GM18907 (cell line): Measurements from ENCODE around the gene PGP.
"Not testable (repeated sequence)": the region's sequence is repeated elsewhere in the genome, so short reads cannot be mapped to it uniquely, and the experiment has no call there.

ENCODE experiments used
- ATAC-seq: cut with Tn5 transposase; IDR thresholded peaks from one replicate; pipeline ENCODE4 v1.9.1; 2021; ENCODE audit warnings: mild to moderate bottlenecking, moderate library complexity; ENCODE audit not compliant: unreplicated experiment

Gene PGP

DNA sequence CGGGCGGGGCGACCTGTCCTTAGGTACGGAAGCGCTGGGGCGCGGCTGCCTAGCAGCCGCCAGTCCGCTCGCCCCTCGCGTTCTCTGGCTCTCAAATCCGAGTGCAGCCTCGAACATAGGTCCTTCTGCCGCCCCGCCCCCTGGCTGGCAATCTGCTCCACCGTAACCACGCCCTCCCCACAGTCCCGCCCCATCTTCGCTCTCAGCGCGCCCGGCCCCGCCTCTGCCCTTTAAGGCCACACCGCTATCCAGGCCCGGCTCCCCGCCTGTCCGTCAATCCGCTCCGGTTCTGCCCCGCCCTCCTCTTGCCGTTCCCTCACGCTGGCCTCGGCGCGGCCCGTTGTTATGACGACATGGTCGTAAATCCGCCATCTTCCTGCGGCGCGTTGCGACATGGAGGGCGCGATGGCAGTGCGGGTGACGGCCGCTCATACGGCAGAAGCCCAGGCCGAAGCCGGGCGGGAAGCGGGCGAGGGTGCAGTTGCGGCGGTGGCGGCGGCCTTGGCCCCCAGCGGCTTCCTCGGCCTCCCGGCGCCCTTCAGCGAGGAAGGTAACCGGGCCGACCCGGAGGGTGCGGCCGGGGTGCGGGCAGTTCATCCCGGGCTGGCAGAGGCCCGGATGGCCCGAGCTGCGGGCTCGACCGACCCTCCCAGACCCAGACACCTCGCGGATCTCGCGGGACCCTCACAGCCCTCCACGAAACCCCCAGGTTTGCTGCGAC, 8.7 kb upstream of the PGP start, which contains the start of gene E4F1:
Gene E4F1 (plus strand): TSS at position 371 of the 721 bp plus-strand sequence. CDS start 23 bp downstream, at position 394.
- peak; percentile 90 for ATAC-seq

DNA sequence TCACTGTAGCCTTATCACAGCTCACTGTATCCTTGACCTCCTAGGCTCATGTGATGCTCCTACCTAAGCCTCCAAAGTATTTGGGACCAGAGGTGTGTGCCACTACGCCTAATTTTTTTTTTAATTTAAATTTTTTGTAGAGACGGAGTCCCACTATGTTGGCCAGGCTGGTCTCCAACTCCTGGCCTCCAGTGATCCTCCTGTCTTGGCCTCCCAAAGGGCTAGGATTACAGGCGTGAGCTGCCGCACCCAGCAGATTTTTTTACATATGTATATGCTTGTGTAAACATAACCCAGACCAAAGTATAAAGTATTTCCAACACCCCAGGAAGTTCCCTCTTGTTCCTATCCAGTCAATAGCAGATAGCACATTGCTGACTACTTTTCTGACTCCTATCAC, 1.7 kb upstream of the PGP start:
- no peak for ATAC-seq

DNA sequence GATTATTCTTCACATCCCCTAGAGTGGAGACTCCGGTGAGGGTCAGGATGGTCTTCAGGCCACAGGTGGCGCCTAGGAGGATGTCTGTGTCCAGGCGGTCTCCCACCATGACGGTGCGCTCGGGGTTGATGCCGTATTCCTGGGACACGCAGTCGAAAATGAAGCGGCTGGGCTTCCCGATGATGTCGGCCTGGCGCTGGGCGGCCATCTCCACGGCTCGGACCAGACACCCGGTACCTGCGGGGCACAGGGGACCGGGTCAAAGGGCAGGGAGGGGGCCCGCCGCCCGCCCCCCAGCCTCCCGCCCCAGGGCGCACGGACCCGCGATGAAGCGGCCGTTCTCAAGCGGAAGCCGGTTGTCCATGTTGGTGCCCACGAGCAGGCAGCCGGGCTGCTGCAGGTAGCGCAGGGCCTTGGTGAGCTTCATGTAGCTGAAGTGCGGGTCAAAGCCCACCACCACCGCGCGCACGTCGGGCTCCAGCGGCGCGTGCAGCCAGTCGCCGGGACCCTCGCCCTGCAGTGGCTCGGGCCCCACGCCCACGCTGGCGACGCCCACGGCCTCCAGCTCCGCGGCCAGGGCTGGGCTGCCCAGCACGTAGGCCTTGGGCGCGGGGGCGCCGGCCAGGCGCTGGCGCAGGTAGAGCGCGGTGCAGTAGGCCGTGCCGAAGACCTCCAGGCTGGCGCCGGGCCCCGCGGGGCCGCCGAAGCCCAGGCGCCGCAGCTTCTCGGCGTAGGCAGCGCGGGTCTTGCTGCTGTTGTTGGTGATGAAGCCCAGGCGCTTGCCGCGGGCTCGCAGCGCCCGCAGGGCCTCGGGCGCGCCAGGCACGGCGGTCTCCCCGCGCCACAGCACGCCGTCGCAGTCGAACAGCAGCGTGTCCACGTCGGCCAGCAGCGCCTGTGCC, 572 bp downstream of the PGP start:
- ATAC-seq: peak; percentile 10

DNA sequence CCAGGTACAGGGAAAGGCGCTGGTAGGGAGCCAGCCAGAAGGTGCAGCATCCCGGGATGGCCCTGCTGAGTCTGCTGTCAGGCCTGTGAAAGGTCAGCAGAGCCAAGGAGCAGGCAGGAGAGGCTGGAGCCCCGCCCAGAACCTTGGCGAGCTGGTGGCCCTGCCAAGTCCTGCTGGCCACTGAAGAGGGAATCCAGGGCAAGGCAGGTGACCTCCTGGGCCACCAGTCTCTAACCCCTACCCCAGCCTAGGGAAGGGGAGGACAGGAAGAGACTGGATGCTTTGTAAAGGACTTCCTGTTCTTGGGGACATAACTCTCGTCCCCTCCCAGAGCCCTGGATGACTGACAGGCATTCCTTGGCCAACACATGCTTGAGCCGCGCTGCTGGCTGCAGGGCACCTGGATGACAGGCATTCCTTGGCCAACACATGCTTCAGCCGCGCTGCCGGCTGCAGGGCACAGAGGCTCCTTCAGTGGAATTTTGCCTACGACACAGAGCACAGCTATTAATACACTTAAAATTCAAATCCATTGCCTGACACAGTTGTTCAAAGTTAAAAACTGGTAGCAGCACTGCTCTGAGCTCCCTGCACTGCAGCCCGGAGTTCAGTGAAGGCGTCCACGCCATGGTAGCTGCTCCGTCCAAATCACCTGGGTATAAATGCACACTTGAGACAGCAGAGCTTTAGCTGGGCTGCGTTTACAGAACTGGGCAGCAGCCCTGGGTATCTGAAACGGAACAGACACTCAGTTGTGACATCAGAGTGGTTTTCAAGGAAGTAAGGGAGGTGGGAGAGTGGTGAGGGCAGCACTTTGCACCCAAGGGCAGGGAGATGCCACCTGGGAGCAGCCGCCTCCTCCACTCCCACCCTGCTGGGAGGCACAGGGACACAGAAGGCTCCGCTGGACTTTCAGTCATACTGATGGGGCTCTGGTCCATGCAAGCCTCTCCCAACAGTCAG, 2.0 kb downstream of the PGP start:
- ATAC-seq: no peak

DNA sequence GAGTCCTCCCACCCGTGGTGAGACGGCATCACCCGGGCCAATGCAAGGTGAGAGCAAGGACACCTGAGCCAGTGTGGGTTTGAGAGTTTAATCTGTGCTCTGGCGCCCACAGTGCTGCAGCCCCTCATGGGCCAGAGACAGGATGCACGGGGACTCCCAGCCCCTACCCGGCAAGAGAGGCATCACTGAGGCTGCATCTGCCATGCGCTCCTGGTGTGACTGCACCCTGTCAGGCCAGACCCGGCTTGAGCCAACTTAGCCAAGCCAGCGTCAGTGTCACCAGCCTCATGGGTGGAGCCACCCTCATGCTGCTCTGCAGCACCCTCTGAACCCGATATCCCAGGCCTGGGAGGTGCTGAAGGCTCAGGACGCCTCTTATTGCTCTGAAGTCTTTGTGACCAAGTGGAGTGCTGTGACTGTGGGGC, 2.7 kb downstream of the PGP start:
- no peak for ATAC-seq

DNA sequence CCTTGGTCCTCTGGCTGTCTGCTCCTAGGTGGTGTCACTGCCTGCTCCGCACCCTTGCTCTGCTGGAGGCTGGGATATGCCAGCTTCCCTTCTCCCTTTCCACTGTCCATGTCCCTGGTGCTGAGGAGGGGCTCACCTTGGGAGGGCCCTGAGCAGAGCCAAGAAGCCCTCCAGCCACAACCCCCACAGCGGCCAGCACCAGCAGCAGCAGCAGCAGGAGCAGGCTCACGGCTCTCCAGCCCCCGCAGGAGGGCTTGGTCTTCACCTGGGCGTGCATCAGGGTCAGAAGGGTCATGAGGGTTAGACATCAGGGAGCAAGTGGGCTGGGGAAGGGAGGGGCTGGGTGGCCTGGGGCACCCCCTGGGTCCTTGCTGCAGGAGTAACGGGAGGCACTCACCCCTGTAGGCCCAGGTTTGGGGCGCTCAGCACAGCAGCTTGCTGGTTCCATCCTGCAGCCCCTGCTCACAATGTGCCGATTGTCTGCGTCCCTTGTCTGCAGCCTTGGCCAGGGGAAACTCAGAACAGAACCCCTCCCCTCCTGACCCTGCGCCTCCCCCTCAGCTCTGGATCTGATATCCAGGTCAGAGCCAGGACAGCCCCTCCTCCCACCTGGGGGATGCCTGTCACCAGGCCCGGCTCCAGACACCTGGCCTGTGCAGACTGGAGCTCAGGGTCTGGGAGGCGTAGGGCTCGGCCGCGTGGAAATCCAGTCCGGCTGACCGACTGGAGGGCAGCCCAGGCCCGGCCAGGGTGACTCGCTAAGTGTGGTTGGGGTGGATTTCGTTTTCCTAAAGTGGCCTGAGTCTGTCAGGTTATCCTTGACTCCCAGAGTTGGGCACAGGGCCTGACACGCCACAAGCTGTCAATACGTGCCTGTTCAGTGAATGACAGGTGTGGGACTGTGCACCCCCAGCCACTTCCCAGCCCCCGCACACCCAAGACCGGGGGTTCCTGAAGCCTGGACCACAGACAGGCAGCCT, 4.0 kb downstream of the PGP start, which contains the start of gene BRICD5:
Gene BRICD5 (minus strand): TSS at position 478 of the 980 bp plus-strand sequence. CDS start 30 bp downstream, at position 448.
- ATAC-seq: no peak

DNA sequence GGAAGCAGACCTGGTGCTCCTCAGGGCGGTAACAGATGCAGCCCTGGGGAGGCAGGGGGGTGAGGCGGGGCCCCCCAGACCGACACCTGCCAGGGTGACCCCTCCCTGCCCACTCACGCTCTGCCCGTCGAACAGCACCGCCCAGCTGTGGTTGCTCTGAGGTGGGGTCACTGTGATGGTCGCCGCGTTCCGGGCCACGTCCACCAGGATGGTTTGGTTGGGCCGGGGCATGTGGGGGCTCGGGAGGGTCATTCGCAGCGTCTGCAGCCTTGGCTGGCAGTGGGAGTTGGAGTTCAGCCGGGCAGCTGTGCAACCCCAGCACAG, 4.7 kb downstream of the PGP start:
- ATAC-seq: no peak

DNA sequence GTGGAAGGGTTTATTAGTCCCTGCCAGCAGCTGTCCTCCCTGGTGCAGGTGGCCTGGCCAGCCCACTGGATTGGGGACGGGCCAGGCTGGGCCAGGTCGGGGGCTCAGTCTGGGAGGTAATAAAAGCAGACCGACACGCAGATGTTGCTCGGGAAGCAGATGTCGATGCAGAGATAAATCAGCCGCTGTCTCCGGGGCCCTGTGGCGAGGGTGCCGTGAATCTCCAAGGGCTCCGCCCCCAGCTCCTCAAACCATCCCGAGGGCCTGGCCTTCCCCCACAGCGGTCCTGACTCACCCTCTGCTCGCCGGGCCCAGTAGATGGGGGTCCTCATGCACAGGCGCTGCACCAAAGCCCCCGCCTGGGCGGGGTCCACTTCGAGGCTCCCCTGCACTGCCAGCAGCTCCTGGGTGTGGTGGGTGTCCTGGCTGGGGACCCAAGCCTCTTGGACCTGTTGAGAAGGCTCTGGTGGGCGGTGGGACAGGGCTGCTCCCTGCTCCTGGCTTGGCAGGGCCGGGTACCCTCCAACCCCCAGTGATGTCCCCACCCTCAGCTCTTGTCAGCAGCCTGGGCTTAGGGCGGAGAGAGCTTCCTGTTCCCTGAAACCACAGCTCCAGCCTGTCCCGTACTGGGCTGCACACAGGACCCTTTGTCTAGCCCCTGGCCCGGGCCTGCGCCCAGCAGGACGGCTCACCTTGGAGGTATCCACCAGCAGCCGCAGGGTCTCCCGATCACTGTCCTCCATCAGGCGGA, 5.2 kb downstream of the PGP start:
- no peak for ATAC-seq

DNA sequence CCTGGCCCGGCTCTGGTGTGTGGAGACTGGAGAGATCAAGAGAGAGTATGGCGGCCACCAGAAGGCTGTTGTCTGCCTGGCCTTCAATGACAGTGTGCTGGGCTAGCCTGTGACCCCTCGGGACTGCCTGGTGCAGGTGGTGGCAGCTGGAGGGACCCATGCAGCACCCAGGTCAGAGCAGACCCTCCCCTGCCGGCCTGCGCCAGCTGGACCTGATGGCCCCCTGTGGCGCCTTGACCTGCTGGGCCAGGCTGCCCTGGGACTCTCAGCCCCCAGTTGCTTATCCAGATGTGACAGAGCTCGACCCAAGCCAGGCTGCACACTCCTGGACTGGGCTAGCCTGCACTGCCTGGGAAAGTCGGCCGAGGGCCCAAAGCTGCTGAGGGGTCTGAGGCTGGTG, 5.9 kb downstream of the PGP start:
- ATAC-seq: no peak

DNA sequence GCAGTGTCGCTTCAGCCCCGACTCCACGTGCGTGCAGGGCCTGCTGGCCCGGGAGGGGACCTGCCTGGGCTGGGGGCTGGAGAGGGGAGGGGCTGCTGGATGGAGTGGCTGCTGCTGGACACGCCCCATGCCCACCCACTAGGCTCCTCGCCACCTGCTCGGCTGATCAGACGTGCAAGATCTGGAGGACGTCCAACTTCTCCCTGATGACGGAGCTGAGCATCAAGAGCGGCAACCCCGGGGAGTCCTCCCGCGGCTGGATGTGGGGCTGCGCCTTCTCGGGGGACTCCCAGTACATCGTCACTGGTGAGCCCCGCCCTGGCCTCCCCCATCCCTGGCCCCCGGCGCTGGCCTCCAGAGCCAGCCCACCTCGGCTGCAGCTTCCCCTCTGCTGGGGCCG, 6.3 kb downstream of the PGP start:
- no peak for ATAC-seq

DNA sequence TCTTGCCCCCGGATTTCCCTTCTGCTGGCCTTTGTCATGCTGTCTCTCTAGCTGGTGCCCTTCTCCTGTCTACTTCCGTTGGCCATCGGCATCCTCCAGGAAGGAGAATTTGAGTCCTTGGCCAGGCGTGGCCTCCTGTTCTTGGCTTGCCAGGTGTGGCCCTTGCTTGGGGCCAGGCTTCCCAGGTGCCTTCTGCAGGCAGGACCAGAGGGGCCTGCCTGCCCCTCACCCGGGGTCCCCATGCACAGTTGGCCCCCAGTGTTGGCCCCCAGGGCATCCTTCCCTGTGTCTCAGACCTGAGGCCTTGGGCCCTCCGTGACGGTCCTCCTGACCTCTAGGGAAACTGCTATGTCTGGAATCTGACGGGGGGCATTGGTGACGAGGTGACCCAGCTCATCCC, 6.8 kb downstream of the PGP start:
- no peak for ATAC-seq

DNA sequence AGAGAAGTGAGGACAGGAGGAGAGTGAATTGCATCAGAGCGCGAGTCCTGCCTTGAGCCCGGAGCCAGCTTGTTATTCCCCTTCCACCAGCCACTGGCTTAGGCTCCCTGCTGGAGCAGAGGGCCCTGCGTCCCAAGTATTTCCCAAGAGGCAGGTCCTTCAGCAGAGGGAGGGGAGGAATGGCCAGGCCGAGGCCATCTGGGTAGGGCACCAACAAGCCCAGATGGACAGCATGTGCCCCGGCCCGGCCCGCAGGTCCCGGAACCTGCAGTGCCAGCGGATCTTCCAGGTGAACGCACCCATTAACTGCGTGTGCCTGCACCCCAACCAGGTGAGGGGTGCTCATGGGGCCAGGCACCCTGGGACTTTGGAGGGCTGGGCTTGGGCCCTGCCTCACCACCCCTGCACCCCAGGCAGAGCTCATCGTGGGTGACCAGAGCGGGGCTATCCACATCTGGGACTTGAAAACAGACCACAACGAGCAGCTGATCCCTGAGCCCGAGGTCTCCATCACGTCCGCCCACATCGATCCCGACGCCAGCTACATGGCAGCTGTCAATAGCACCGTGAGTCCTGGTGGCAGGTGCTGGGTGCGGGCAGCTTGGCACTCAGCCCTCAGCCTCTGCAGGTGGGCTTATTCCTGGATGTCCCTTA, 7.7 kb downstream of the PGP start:
- ATAC-seq: no peak

DNA sequence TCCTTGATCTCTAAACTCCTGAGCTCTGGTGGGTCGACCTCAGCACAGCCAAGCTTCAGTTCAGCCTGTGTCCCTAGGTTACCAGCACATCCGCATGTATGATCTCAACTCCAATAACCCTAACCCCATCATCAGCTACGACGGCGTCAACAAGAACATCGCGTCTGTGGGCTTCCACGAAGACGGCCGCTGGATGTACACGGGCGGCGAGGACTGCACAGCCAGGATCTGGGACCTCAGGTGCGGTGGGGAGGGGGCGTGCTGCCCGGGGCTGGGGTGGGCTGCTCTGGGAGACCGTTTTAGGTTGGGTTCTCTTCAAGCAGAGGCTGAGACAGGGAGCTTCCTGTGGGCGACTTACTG, 8.2 kb downstream of the PGP start:
- ATAC-seq: no peak

DNA sequence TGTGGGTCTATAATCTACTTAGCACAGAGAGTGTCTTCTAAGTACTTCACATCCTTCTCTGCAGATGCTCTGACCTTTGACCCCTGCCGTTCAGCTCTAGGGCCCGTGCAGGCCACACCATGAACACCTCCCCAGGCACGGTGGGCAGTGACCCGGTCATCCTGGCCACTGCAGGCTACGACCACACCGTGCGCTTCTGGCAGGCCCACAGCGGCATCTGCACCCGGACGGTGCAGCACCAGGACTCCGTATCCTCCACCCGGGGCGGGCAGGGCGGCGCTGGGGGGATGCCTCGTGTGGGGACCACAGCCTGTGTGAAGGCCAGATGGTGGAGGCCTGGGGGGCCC, 8.7 kb downstream of the PGP start:
- peak; percentile 13 for ATAC-seq

DNA sequence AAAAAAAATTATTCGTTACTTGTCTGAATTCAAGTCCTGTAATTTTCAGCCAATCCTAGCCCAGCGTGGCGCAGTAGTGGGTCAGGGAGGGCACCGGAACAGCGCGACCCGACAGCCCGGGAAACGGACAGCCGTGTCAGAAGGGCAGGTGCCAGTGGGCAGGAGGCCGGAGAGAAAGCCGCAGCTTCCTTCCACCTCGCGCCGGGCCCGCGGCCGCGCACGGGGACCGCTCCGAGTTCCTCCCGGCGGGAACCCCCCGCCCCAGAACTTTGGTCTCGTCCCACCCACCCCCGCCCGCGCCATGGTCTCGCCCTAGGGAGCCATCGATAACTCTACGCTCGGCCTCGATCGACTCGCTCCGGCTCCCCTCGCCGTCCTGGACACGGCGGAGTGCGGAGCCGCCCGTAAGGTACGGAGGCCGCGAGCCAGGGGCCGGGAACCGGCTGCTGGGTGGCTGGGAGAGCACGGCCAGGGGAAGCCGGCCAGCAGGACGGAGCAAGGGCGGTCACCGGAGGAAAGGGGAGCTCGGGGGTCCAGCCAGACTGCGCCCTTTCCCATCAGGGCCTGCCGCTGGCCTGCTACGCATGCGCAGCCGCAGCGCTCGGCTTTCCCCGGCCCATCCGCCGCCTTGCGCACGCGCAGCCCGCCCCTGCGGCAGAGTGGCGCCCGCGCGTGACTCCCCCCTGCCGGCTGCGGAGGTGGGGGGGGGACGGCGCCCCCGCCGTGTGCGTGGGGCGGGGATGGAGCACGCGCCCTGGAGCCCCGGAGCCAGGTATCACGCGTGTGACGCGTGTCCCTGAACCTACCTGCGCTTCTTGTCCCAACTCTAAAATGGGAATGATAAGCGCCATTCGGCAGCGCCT, 9.3 kb downstream of the PGP start, which contains the start of gene MLST8:
Gene MLST8 (plus strand): TSS at position 351 of the 863 bp plus-strand sequence. CDS start 632 bp downstream, outside the sequence.
- peak; percentile 73 for ATAC-seq

DNA sequence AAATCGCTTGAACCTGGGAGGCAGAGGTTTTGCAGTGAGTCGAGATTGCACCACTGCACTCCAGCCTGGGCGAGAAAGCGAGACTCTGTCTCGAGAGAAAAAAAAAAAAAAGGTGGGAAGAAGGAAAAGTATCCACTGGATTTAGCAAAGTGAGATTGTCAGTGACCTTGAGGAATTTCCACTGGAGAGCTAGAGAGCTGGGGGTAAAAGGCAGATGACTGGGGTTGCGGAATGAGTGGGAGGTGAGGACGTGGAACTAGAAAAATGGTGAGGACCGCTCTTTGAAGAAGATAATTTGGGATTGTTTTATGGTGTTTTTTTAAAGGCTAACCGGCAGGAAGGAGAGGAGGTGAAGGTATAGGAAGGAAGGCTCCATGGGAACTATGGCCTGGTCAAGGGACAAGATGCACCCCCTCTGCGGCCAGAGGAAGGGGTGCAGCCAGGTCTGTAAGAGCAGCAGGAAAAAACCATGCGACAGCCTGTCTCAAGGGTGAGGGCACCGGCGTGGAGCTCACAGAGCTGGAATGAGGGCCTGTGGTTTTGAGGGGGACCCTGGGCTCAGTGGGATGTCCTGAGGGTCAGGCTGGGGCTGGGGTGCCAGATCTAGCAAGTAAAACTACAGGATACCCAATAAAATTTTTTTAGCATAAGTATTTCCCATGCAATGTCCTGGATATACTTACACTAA, 10.1 kb downstream of the PGP start:
- ATAC-seq: no peak

DNA sequence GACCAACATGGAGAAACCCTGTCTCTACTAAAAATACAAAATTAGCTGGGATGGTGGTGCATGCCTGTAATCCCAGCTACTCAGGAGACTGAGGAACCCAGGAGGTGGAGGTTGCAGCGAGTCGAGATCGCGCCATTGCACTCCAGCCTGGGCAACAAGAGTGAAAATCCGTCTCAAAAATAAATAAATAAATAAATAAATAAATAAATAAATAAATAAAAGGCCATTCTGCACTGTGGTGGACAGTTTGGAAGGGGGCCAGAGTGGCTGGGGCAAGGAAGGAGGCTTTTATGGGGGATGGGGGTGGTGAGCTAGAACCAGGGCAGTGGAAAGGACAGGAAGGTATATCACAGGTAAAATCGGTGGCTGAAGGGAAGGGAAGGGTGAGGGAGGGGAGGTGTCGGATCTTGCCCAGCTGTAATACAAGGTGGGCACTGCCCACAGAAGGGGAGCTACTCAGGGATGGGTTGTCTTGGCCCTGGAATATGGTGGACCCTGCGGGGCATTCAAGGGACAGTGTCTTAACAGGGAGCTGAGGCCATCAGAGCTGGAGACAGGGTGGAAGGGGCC, 11.4 kb downstream of the PGP start:
- not testable (repeated sequence) for ATAC-seq
